GM12891 (cell line): ENCODE data around the gene CHSY3.

Source experiments
- DNase-seq: peaks from one replicate; pipeline ENCODE4 v3.0.0; 2011; ENCODE audit warnings: low spot score; ENCODE audit not compliant: insufficient read length
- FAIRE-seq: peaks from 2 replicates; lab custom pipeline; 2011; peaks lifted over from hg19 to GRCh38; lab: Jason Lieb, UNC
- PAX5 ChIP-seq: IDR thresholded peaks from 2 replicates; pipeline ENCODE4 v1.6.1; 2011; ENCODE audit warnings: low read length, moderate library complexity, mild to moderate bottlenecking; ENCODE audit not compliant: insufficient read depth, severe bottlenecking
- POLR2A ChIP-seq: IDR thresholded peaks from 2 replicates; pipeline ENCODE4 v1.6.1; 2011; ENCODE audit warnings: low read depth, low read length, control low read depth
- POLR2AphosphoS5 ChIP-seq: IDR thresholded peaks from 2 replicates; pipeline ENCODE4 v1.6.1; 2011; ENCODE audit warnings: low read depth, low read length, control low read depth
- POU2F2 ChIP-seq: IDR thresholded peaks from 2 replicates; pipeline ENCODE4 v1.6.1; 2011; ENCODE audit warnings: low read depth, mild to moderate bottlenecking, control low read depth, low read length, moderate library complexity
- SPI1 ChIP-seq: IDR thresholded peaks from 2 replicates; pipeline ENCODE4 v1.6.1; 2011; ENCODE audit warnings: low read depth, low read length, control low read depth
- TAF1 ChIP-seq: IDR thresholded peaks from 2 replicates; pipeline ENCODE4 v1.6.1; 2011; ENCODE audit warnings: low read depth, low read length, control low read depth

CHSY3 gene

GRCh38 chr5:130045334-130045733 is 141.1 kb downstream of the CHSY3 start:
- FAIRE-seq = no peak
- TF ChIP-seq POLR2AphosphoS5 (no peak), PAX5 (no peak), TAF1 (no peak), SPI1 (no peak), POU2F2 (no peak)

GRCh38 chr5:130050585-130050984 is 146.3 kb downstream of the CHSY3 start:
- DNase-seq = no peak
- no peak for FAIRE-seq
- TF ChIP-seq POU2F2 (no peak), SPI1 (no peak), POLR2AphosphoS5 (no peak), PAX5 (no peak), TAF1 (no peak), POLR2A (no peak)

More at GRCh38 chr5:130045334-130045733, 141.1 kb downstream of the CHSY3 start:
- DNase-seq = no peak

- FAIRE-seq (no peak), DNase-seq (no peak)
- TF ChIP-seq POU2F2 (no peak), POLR2A (no peak), POLR2AphosphoS5 (no peak), TAF1 (no peak), PAX5 (no peak), SPI1 (no peak)
Observed at GRCh38 chr5:130052752-130053151, 148.5 kb downstream of the CHSY3 start.

GRCh38 chr5:130055572-130055971 is 151.3 kb downstream of the CHSY3 start:
- FAIRE-seq (no peak), DNase-seq (no peak)
- TF ChIP-seq POLR2A = no peak
- TF ChIP-seq POU2F2 = no peak
- TF ChIP-seq TAF1 = no peak
- no peak for TF ChIP-seq SPI1
- TF ChIP-seq PAX5 = no peak
- TF ChIP-seq POLR2AphosphoS5 = no peak

GRCh38 chr5:130061746-130062145 is 157.5 kb downstream of the CHSY3 start:
- FAIRE-seq (no peak), DNase-seq (no peak)
- TF ChIP-seq POU2F2 (no peak), PAX5 (no peak), POLR2AphosphoS5 (no peak), SPI1 (no peak), POLR2A (no peak), TAF1 (no peak)

GRCh38 chr5:130063603-130064002 is 159.3 kb downstream of the CHSY3 start:
- FAIRE-seq (no peak), DNase-seq (no peak)
- no peak for TF ChIP-seq PAX5
- TF ChIP-seq POLR2A = no peak
- TF ChIP-seq TAF1 = no peak
- no peak for TF ChIP-seq POLR2AphosphoS5
- no peak for TF ChIP-seq SPI1
- TF ChIP-seq POU2F2 = no peak

- no peak for FAIRE-seq
- DNase-seq = no peak
- TF ChIP-seq POLR2AphosphoS5 (no peak), SPI1 (no peak), TAF1 (no peak), POU2F2 (no peak), PAX5 (no peak), POLR2A (no peak)
Observed at GRCh38 chr5:130064484-130064883, 160.2 kb downstream of the CHSY3 start.

GRCh38 chr5:130065617-130066016 is 161.4 kb downstream of the CHSY3 start:
- DNase-seq = no peak
- no peak for FAIRE-seq
- TF ChIP-seq SPI1 (no peak), POLR2A (no peak), POLR2AphosphoS5 (no peak), TAF1 (no peak), POU2F2 (no peak), PAX5 (no peak)

GRCh38 chr5:130066644-130067043 is 162.4 kb downstream of the CHSY3 start:
- no peak for DNase-seq
- no peak for FAIRE-seq
- TF ChIP-seq POU2F2 = no peak

GRCh38 chr5:130067364-130067763 is 163.1 kb downstream of the CHSY3 start:
- no peak for TF ChIP-seq PAX5
- no peak for TF ChIP-seq POLR2A
- no peak for TF ChIP-seq SPI1
- no peak for TF ChIP-seq POU2F2
- TF ChIP-seq POLR2AphosphoS5 = no peak
- no peak for TF ChIP-seq TAF1
- FAIRE-seq = no peak
- no peak for DNase-seq

- DNase-seq (no peak), FAIRE-seq (no peak)
- TF ChIP-seq POLR2AphosphoS5 (no peak), TAF1 (no peak), SPI1 (no peak), POLR2A (no peak), PAX5 (no peak), POU2F2 (no peak)
Observed at GRCh38 chr5:130068101-130068500, 163.8 kb downstream of the CHSY3 start.
